NCI-H1436 treated with DMSO at 0.1 percent for 48 hours (cell line): Measurements from ENCODE around the gene KRTAP5-7.
"Not testable (repeated sequence)": the region's sequence is repeated elsewhere in the genome, so short reads cannot be mapped to it uniquely, and the experiment has no call there.

Source experiments
- DNase-seq: peaks from one replicate; lab custom pipeline; 2025; lab: John Stamatoyannopoulos, UW

Gene KRTAP5-7

DNA sequence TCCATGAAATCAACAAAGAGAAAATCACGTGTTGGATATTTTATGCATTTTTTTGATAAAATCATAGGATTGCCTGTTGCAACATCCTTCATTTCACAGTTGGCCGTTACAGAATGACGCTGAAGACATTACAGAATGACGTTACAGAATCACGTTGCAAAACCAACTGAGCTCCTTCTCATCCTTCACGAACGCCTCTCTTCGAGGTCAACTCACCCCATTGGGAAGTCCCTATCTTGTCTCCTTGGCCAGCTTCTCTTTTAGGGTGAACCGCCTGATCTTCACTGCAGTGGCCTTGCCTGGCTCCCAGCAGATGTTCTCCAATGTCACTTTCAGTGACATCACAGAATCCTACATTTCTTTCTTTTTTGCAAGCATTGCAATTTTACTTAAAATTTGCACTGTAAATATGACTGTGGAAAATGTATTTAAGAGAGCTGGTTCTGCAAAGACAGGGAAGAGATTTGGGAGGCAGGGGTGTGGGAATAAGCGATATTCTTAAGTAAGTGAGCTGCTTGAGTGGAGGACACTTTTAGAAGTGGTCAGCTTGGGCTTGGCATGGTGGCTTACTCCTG lies 5.1 kb downstream of the KRTAP5-7 start:
- no peak for DNase-seq

DNA sequence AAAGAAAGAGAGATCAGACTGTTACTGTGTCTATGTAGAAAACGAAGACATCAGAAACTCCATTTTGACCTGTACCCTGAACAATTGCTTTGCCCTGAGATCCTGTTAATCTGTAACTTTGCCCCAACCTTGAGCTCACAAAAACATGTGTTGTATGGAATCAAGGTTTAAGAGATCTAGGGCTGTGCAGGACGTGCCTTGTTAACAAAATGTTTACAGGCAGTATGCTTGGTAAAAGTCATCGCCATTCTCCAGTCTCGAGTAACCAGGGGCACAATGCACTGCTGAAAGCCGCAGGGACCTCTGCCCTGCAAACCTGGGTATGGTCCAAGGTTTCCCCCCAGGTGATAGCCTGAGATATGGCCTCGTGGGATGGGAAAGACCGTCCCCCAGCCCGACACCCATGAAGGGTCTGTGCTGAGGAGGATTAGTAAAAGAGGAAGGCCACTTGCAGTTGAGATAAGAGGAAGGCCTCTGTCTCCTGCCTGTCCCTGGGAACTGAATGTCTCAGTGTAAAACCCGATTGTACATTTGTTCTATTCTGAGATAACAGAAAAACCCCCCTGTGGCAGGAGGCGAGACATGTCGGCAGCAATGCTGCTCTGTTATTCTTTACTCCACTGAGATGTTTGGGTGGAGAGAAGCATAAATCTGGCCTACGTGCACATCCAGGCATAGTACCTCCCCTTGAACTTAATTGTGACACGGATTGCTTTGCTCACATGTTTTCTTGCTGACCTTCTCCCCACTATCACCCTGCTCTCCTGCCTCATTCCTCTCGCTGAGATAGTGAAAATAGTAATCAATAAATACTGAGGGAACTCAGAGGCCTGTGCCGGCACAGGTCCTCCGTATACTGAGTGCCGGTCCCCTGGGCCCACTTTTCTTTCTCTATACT lies 7.9 kb downstream of the KRTAP5-7 start:
- DNase-seq: not testable (repeated sequence)

DNA sequence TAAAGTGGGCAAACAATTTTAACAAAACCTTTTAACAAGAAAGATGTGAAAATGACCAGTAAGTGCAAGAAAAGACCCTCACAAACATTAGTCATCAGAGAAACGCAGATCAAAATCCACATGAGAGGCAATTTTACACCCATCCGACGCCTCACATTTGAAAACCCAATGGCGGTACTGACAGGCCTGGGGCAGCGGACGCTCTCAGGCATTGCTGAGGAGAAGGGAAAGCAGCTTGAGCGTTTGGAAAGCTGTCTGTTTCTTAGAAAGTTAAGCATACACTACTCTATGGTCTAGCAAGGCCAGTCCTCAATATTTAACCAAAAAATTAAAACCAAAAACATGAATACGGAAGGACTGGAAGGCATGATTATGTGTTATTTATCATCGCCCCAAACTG lies 8.8 kb downstream of the KRTAP5-7 start:
- no peak for DNase-seq

DNA sequence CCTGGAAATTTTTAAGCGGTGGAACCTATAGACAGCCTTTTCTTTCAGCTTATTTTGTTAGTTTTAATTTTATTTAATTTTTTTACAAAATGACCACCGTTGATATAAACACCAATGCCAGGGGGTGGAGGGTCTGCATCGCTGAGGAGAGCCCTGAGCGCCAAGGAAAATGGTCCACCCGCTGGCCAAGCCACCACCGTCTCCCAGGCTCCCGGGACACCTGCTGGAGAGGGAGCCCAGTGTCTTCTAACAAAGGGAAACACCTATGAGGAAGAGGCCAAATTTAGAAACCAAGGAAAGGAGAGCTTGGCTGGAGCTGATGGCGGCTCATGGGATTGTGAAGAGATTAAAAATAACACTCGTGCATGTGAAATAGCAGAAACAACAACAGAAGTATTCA lies 10.5 kb downstream of the KRTAP5-7 start:
- DNase-seq: no peak

DNA sequence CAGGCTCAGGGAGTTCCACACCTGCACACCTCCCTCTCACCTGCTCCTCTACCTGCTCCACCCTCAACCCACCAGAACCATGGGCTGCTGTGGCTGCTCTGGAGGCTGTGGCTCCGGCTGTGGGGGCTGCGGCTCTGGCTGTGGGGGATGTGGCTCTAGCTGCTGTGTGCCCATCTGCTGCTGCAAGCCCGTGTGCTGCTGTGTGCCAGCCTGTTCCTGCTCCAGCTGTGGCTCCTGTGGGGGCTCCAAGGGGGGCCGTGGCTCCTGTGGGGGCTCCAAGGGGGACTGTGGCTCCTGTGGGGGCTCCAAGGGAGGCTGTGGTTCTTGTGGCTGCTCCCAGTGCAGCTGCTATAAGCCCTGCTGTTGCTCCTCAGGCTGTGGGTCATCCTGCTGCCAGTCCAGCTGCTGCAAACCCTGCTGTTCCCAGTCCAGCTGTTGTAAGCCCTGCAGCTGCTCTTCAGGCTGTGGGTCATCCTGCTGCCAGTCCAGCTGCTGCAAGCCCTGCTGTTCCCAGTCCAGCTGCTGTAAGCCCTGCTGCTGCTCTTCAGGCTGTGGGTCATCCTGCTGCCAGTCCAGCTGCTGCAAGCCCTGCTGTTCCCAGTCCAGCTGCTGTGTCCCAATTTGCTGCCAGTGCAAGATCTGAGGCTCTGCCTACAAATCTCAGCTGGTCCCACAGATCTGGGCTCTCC lies 11.1 kb downstream of the KRTAP5-7 start, which contains the start of gene KRTAP5-8:
Gene KRTAP5-8 (plus strand): TSS at position 49 of the 689 bp plus-strand sequence. CDS start 31 bp downstream, at position 80.
- DNase-seq: not testable (repeated sequence)

DNA sequence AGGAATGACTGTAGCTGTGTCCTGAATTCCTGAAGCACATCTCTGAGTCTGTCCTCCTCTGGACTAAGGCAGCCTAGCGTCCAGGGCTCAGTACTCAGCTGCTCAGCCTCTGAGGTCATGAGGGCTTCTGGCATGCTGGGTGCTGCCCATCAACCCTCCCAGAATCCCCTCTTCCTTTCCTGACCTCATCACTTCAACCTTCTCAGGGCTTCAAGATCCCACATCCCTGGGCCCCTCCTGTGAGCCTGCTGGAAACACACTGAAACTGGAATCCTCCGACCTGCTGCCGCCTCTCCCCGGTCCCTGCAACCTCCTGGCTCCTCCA lies 11.6 kb downstream of the KRTAP5-7 start:
- DNase-seq: no peak

DNA sequence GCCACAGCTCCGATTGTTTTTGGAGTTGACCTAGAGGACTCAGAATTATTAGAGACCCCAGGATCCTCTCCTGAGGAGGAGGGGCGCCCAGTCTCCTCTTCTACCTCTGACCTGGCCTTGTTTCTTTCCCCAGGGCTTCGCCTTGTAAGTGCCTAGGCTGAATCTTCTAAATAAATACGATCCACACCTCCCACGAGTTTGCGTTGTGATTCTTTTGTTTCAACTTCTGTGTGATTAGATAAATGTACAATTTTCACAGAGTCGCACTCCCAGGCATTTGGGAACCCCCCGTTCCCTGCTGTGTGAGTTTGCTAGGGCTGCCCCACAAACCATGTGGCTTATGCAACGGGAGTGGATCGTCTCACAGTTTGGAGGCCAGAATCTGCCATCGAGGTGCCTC lies 11.9 kb downstream of the KRTAP5-7 start:
- DNase-seq: no peak

DNA sequence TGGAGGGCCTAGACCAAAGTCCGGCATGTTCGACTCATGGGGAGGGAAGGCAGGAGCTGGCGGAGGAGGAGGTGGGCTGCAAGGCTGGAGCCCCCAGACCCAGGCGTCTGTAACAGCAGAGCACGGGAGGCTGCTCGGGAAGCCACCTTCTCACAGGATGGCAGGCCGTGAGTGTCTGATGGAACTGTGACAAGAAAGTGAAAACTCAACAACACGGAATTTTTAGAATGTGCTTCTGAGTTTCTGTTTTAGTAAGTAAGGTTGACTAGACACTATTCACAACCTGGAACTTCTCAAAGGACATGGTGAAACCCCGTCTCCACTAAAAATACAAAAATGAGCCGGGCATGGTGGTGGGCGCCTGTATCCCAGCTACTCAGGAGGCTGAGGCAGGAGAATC lies 12.9 kb downstream of the KRTAP5-7 start:
- not testable (repeated sequence) for DNase-seq

DNA sequence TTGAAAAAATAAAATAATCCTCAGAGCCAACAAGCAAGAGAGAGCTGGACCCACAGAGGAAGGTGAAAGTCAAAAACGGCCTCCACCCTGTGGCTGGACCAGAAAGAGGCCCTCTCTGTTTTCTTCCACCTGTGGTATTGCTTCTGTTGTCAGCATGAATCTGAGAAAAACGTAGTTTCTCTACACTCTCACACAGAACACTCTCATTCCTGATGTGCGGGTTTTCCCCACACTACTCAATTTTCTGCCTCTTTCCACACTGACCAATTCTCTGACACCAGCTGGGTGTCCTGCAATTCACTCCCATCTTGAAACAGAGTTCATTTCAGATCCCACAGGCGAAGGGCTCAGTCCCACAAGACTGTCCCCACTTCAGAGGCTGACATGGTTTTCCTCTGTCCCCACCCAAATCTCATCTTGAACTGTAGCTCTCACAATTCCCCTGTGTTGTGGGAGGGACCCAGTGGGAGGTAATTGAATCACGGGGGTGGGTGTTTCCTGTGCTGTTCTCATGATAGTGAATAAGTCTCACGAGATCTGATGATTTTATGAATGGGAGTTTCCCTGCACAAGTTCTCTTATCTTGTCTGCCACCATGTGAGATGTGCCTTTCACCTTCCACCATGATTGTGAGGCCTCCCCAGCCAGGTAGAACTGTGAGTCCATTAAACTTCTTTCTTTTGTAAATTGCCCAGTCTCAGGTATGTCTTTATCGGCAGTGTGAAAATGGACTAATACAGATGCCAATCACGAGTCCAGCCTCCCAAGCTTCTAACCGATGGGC lies 13.6 kb downstream of the KRTAP5-7 start:
- DNase-seq: not testable (repeated sequence)

DNA sequence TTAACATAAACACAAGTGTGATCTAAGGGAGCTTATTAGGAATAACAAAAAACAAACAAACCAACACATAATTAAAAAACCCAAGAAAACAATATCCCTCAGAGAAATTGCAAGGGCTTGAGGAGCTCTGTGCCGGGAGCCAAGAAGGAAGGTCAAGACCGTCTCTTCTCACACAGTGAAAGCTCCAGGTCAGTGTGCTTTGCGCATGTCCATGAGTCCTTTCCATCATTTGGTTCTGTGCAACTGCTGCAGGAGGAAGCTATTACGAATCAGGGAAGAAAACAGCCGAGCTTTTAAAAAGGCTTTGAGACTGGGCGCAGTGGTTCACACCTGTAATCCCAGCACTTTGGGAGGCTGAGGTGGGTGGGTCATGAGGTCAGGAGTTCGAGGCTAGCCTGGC lies 15.3 kb downstream of the KRTAP5-7 start:
- no peak for DNase-seq

DNA sequence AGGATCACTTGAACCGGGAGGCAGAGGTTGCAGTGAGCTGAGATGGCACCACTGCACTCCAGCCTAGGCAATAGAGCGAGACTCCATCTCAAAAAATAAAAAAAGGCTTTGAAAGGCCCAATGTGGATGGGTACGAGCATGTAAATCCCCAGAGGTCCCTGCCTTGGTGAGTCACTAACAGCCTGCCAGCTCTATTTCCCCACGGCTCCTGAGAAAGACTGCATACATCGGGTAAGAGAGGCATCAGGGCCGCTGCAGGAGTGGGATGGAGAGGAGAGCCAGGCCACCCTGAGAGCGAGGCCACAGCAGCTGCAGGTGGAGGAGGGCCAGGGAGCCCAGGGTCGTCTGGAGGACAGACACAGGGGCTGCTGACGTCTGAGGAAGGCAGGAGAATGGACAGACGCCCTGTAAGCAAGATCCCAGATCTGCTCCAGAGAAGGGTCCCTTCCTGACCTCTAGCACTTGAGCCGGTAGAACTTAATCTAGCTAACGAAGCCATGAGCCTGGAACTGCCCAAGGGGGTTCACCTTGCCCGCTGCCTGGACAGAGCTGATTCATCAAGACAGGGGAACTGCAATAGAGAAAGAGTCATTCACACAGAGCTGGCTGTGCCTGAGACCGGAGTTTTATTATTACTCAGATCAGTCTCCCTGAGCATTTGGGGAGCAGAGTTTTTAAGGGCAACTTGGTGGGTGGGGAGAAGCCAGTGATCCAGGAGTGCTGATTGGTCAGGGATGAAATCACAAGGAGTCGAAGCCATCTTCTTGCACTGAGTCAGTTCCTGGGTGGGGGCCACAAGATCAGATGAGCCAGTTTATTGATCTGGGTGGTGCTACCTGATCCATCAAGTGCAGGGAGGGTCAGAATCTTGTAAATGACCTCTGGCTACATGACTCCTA lies 16.1 kb downstream of the KRTAP5-7 start:
- DNase-seq: no peak

DNA sequence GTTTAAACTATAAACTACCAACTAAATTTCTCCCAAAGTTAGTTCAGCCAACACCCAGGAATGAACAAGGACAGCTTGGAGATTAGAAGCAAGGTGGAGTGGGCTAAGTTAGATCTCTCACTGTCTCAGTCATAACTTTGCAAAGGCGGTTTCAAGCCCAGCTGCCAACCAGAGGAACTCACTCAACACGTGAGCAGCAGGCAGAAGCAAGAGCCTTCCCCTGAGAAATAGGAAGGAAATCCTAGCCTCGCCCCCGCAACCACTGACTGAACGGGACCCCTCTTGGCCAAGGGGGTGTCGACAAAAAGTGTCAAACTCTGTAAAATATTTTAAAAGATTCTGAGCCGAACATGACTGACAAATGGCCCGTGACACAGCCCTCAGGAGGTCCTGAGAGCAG lies 16.8 kb downstream of the KRTAP5-7 start:
- no peak for DNase-seq

DNA sequence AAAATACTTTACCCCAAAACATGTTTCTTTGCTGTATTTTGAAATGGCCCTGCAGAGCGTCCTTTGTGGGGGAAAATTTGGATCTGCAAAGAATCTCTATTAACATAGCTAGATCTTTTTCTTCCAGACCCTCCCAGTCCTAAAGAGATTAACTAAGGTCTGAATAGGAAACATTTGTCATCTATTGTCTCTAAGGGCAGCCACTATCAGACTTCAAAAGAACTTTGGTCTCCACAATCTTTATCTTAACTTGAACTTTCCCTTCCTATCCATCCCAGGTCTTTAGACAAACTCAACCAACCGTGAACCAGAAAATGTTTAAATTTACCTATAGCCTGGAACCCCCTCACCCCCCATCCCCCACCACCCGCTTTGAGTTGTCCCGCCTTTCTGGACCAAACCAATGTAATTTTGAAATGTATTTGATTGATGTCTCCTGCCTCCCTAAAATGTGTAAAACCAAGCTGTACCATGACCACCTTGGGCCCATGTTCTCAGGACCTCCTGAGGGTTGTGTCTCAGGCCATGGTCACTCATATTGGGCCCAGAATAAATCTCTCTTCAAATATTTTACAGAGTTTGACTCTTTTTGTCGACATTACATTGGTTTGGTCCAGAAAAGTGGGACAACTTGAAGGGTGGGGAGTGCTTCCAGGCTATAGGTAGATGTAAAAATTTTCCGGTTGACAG lies 17.6 kb downstream of the KRTAP5-7 start:
- no peak for DNase-seq

DNA sequence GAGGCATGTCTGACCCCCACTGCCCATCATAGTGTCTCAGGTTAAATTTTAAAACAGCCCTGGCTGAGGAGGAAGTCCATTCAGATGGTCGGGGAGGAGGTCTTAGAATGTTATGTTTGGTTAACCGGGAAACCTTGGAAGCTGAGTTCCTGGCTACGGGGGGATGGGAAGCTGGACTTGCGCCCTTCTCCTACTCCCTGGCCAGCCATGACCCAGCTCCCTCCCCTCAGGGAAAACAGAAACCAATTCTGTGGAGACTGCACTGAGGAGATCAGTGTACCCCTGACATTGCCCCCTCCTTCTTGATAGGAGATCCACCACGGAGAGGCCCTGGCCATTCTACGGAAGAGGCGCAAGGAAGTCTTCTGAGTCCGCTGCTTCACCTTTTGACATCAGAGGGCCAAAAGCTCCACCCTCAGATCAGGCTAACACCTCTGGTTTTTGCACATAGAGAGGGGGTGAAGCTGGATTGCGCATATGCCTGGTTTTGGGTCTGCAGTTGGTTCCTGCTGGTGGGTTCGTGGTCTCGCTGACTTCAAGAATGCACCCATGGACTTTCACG lies 18.4 kb downstream of the KRTAP5-7 start:
- no peak for DNase-seq

DNA sequence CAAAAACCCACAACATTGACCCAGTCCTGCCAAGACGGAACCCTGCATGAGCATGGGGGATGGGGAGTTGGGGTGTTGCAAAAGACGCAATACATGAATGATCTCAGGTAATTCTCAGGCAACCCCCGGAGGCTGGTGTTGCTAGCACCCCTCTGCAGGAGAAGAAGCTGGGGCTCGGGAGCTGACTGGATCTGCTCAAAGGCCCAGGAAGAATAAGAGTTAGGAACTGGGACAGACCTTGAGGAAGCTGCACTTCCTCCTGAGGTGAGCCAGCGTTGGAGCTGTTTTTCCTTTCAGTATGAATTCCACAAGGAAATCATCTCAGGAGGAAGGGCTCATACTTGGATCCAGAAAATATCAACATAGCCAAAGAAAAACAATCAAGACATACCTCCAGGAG lies 21.1 kb downstream of the KRTAP5-7 start, which contains the start of gene KRTAP5-9:
Gene KRTAP5-9 (plus strand): TSS at position 301 of the 400 bp plus-strand sequence. CDS start 238 bp downstream, outside the sequence.
- DNase-seq: no peak

DNA sequence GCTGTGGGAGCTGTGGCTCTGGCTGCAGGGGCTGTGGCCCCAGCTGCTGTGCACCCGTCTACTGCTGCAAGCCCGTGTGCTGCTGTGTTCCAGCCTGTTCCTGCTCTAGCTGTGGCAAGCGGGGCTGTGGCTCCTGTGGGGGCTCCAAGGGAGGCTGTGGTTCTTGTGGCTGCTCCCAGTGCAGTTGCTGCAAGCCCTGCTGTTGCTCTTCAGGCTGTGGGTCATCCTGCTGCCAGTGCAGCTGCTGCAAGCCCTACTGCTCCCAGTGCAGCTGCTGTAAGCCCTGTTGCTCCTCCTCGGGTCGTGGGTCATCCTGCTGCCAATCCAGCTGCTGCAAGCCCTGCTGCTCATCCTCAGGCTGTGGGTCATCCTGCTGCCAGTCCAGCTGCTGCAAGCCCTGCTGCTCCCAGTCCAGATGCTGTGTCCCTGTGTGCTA lies 21.7 kb downstream of the KRTAP5-7 start:
- DNase-seq: no peak

DNA sequence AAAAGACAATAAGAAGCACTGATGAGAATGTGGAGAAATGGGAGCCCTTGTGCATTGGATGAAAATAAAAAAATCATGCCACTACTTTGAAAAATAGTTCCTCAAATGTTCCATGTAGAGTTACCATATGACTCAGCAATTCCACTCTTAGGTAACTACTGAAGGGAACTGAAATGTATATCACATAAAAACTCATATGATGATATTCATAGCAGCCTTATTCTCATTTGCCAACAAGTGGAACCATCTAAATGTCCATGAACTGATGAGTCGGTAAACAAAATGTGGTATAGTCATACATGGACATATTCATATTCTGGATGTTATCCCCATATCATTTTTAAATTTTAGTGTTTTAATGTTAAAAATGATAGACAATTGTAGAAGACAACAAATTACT lies 24.6 kb downstream of the KRTAP5-7 start:
- no peak for DNase-seq

DNA sequence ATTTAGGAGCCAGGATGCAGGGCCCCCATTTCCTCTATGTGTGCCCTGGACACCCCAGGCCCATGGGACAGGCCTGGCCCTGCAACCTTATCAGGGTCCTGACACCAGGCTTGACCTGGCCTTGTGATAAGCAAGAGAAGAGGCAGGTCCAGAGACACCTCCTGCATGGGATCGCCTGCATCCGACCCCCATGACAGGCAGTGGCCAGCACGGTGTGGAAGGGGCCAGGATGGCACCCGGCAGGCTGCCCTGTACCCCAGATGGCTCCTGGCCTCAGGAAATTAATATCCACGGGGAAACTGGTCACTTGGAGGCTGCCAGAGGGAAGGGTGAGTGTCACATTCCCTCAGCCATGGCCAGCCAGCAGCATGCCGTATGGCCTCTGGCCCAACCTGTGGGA lies 27.9 kb downstream of the KRTAP5-7 start:
- DNase-seq: no peak

DNA sequence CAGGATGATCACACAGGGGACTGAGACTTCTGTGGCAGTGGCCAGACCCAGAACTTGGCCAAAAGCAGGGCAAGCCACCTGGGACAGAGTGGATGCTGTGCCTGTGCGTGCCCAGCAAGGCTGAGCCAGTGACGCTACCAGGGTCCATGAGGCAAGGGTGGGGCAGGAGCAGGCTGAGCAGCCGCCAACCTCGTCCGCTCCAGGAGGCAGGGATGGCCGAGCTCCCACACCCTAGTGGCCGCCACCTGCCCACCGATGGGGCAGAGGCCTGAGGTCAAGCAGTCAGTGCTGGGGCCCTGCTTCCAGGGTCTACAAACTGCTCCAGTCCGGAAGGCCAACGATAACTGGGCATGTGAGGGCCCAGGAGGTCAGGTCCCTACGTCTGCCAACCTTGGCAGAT lies 28.4 kb downstream of the KRTAP5-7 start:
- DNase-seq: no peak

DNA sequence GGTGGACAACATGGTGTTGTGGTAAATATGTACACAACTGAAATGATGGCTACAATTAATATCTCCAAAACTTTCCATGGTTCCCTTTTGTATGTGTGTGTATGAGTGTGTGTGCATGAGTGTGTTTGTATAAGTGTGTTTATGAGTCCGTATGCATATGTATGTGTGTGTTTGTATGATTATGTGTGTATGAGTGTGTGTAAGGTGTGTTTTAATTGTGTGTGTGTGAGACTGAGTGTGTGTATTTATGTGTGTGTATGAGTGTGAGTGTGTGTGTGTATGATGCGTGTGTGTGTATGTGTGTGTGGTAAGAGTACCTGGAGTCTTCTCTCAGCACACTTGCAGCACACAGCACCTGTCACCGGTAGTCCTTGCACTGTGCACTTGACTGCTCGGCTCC lies 29.0 kb downstream of the KRTAP5-7 start:
- DNase-seq: no peak
